GM19324 (cell line): Measurements from ENCODE around the gene RNF212.

Source experiments
- ATAC-seq: cut with Tn5 transposase; IDR thresholded peaks from one replicate; pipeline ENCODE4 v1.9.1; 2021; ENCODE audit warnings: mild to moderate bottlenecking, moderate library complexity; ENCODE audit not compliant: unreplicated experiment, low FRiP score

Gene RNF212

GRCh38 chr4:1039493-1040343 lies 73.6 kb downstream of the RNF212 start:
- no peak for ATAC-seq

- ATAC-seq = no peak
These were observed 74.3 kb downstream of the RNF212 start for GRCh38 chr4:1038948-1039492.

- no peak for ATAC-seq
These were observed 76.2 kb downstream of the RNF212 start for GRCh38 chr4:1036976-1037810.

- no peak for ATAC-seq
These were observed 77.3 kb downstream of the RNF212 start for GRCh38 chr4:1036095-1036494.

- ATAC-seq = no peak
These were observed 77.9 kb downstream of the RNF212 start for GRCh38 chr4:1035510-1035909.

GRCh38 chr4:1033840-1034551 lies 79.4 kb downstream of the RNF212 start:
- ATAC-seq = no peak

- ATAC-seq = no peak
These were observed 80.5 kb downstream of the RNF212 start for GRCh38 chr4:1032861-1033260.

GRCh38 chr4:1031956-1032795 lies 81.2 kb downstream of the RNF212 start:
- ATAC-seq = no peak

GRCh38 chr4:1031346-1031745 lies 82.0 kb downstream of the RNF212 start:
- ATAC-seq = no peak

- no peak for ATAC-seq
These were observed 82.8 kb downstream of the RNF212 start for GRCh38 chr4:1030559-1030958.

- ATAC-seq = no peak
These were observed 83.3 kb downstream of the RNF212 start for GRCh38 chr4:1030031-1030430.

- no peak for ATAC-seq
These were observed 83.8 kb downstream of the RNF212 start for GRCh38 chr4:1029529-1029928.

- no peak for ATAC-seq
These were observed 84.7 kb downstream of the RNF212 start for GRCh38 chr4:1028574-1029220.

- ATAC-seq = no peak
These were observed 85.5 kb downstream of the RNF212 start for GRCh38 chr4:1027915-1028238.

GRCh38 chr4:1027219-1027914 lies 86.0 kb downstream of the RNF212 start:
- ATAC-seq = no peak

GRCh38 chr4:1026115-1026514 lies 87.2 kb downstream of the RNF212 start:
- no peak for ATAC-seq

GRCh38 chr4:1024882-1025545 lies 88.3 kb downstream of the RNF212 start:
- no peak for ATAC-seq
